ENCODE data around the gene WDFY4. TPM values are rescaled to one million over a fixed set of nuclear protein-coding genes. Genes with fewer than 3 reads are reported as not detected.

The WDFY4 gene
- total and polyA plus RNA-seq, 9 of the 15 experiments (the other 6 are each of a cell fraction or from before 2014, with no cell fraction given), result 0.01 to 0.02 (median 0.01) TPM; not detected in 6

DNA sequence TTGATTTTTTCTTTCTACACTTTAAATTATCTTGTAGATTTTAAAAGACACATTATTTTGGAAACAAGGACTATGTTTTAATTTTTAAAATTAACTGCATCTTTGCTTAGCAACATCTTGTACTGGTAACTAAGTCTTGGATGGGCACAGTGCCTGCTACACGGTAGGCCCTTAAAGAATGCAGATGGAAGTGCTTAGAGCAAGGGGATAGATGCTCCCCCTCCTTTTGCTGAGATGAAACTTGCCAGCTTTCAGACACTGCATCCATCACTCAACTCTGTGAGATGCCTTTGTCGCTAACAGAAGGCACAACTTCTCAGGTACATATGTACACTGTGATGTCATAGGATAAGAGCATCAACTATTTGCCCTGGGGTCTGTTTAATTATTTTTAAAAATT lies 151.1 kb downstream of the WDFY4 start:
- H3K9ac ChIP-seq (ENCODE audit: insufficient read depth in 1 of 2, low read depth in 2 of 2, low read length in 2 of 2), result no peak overlapping the region
- H3K4me1 ChIP-seq (replicated peaks in 1 of 2; ENCODE audit: control insufficient read depth in 2 of 2, insufficient read depth in 2 of 2, low read length in 2 of 2), result no peaks in the 10 kb centered on the region
- no peak overlapping the region for H3K4me3 ChIP-seq
- ChIA-PET CTCF (ENCODE audit: low intra/inter-chr PET ratio) (interaction anchor here (0.7 kb wide), 1 partner anchor 15 kb away, joined by 3 read pairs; no protein-coding TSS in a partner anchor), POLR2A (interaction anchor here (0.6 to 1.5 kb wide), 2 partner anchors 10 to 14 kb away, joined by 4 to 5 read pairs; no protein-coding TSS in a partner anchor)
- no peaks in the 10 kb centered on the region for H3K9me3 ChIP-seq (replicated peaks; ENCODE audit: control insufficient read depth, insufficient read depth, low read depth, low read length)
- no peak overlapping the region for H2AFZ ChIP-seq (ENCODE audit: low read depth, low read length)
- no peaks in the 10 kb centered on the region for H3K9me1 ChIP-seq (ENCODE audit: control insufficient read depth, insufficient read depth, low read length)
- intact Hi-C loops (cut with micrococcal nuclease) (no loop called here), in situ Hi-C loops (cut with MboI) (no loop called here)
- ATAC-seq (no peak), DNase-seq (ENCODE audit: extremely low read depth in 1 of 4, low spot score in 3 of 4) (no peak), FAIRE-seq (no peak)
- H3K36me3 ChIP-seq (ENCODE audit: control insufficient read depth, insufficient read depth, low read length), result no peaks in the 10 kb centered on the region
- H4K20me1 ChIP-seq (replicated peaks; ENCODE audit: control insufficient read depth, insufficient read depth, low read length), result no peaks in the 10 kb centered on the region
- TF ChIP-seq ZNF830 (CRISPR knock-in tag; IDR thresholded peaks at IDR 0.05) (no peak), ZNF165 (CRISPR knock-in tag; IDR thresholded peaks at IDR 0.05; ENCODE audit: borderline replicate concordance) (no peak), PML (IDR thresholded peaks at IDR 0.05; ENCODE audit: low read length) (no peak), NR0B1 (IDR thresholded peaks at IDR 0.05; ENCODE audit: partially characterized antibody) (no peak), GTF3C2 (IDR thresholded peaks at IDR 0.05; ENCODE audit: borderline replicate concordance, extremely low read depth, insufficient read length) (no peak), CREBBP (IDR thresholded peaks at IDR 0.05; ENCODE audit: low read depth, low read length) (no peak), PTTG1 (tag; IDR thresholded peaks at IDR 0.05; ENCODE audit: low read depth) (no peak), CTCF (IDR thresholded peaks at IDR 0.05 in 2 of 3, conservative IDR thresholded peaks at IDR 0.05 in 1 of 3; ENCODE audit: insufficient read depth in 2 of 3, low read depth in 1 of 3, low read length in 3 of 3) (no peak), BRF2 (IDR thresholded peaks at IDR 0.05; ENCODE audit: borderline replicate concordance, insufficient read depth, insufficient read length) (no peak), HNRNPLL (IDR thresholded peaks at IDR 0.05; ENCODE audit: low read depth, low read length, poor library complexity, severe bottlenecking) (no peak), KDM5B (IDR thresholded peaks at IDR 0.05; ENCODE audit: insufficient replicate concordance, low read depth, low read length) (no peak)
- TF ChIP-seq, protein P1, sequence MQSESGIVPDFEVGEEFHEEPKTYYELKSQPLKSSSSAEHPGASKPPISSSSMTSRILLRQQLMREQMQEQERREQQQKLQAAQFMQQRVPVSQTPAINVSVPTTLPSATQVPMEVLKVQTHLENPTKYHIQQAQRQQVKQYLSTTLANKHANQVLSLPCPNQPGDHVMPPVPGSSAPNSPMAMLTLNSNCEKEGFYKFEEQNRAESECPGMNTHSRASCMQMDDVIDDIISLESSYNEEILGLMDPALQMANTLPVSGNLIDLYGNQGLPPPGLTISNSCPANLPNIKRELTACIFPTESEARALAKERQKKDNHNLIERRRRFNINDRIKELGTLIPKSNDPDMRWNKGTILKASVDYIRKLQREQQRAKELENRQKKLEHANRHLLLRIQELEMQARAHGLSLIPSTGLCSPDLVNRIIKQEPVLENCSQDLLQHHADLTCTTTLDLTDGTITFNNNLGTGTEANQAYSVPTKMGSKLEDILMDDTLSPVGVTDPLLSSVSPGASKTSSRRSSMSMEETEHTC (IDR thresholded peaks at IDR 0.05), result no peak
- no peak overlapping the region for H3K27ac ChIP-seq (ENCODE audit: extremely low read depth, low read depth, low read length)
- H3K27me3 ChIP-seq (ENCODE audit: control insufficient read depth in 2 of 2, insufficient read depth in 2 of 2, low read length in 2 of 2), result peaks cover 0 to 2% of the 10 kb centered on the region in 2 experiments; a peak in 1 of 5 replicates
- 0% methylated on average over 2 of the region's 2 CpGs for WGBS (ENCODE audit: insufficient coverage, low coverage, missing lambda C conversion rate)
- no peaks in the 10 kb centered on the region for H3K79me2 ChIP-seq (ENCODE audit: control insufficient read depth, insufficient read depth, low read length)
- no TSS peak for BruUV-seq (replicated peaks)
- H3K4me2 ChIP-seq (ENCODE audit: insufficient read depth, low read length), result no peak overlapping the region
